CD4-positive, alpha-beta T cell (primary cell): Measurements from ENCODE around the gene GPC5. TPM values are rescaled to one million over a fixed set of nuclear protein-coding genes. Genes with fewer than 3 reads are reported as not detected.

Experiments used
- ATAC-seq: fragments of 200-7000 bp; cut with Tn5 transposase; one replicate; pipeline ENCODE4 v1.10.0; 2022; ENCODE audit warnings: mild to moderate bottlenecking; ENCODE audit not compliant: poor library complexity
- CTCF ChIA-PET: fragments of 350-600 bp; sonication (Branson Sonifier 250); formaldehyde crosslinking; loops from one replicate; lab custom pipeline; 2021; ENCODE audit warnings: antibody characterized with exemption, inconsistent platforms; lab: Charles Lee
- POLR2A ChIA-PET: fragments of 350-600 bp; sonication (Branson Sonifier 250); formaldehyde crosslinking; loops from one replicate; lab custom pipeline; 2021; ENCODE audit warnings: antibody characterized with exemption, inconsistent platforms; lab: Charles Lee
- DNase-seq, 14 experiments: peaks; one replicate each; pipeline ENCODE4 v3.0.0-alpha.2; 2013 to 2020; ENCODE audit warnings: mixed read lengths in 2 of 14
- H3K27ac ChIP-seq, 2 donors: one replicate each; pipeline versions ENCODE4 v1.5.1 to v1.7.0; 2013; ENCODE audit warnings: low read length in 2 of 2, low read depth in 1 of 2, mild to moderate bottlenecking in 1 of 2
- H3K27me3 ChIP-seq, 2 experiments: 1 replicate in 1 of 2; 2 replicates in 1 of 2; pipeline versions ENCODE4 v1.6.1 to v1.7.0; 2013; ENCODE audit warnings: low read length in 2 of 2, control low read depth in 1 of 2, mild to moderate bottlenecking in 1 of 2, moderate library complexity in 1 of 2; ENCODE audit not compliant: insufficient read depth in 2 of 2, control insufficient read depth in 1 of 2
- H3K36me3 ChIP-seq: one replicate; pipeline ENCODE4 v1.6.1; 2013; ENCODE audit warnings: low read length, control low read depth; ENCODE audit not compliant: insufficient read depth
- H3K4me1 ChIP-seq: one replicate; pipeline ENCODE4 v1.6.1; 2013; ENCODE audit warnings: low read length, control low read depth; ENCODE audit not compliant: insufficient read depth
- H3K4me3 ChIP-seq: one replicate; pipeline ENCODE4 v1.5.1; 2013; ENCODE audit warnings: mild to moderate bottlenecking, low read length, moderate library complexity
- H3K9me3 ChIP-seq, 2 experiments: 1 replicate in 1 of 2; 2 replicates in 1 of 2; pipeline versions ENCODE4 v1.6.1 to v1.7.0; 2013; ENCODE audit warnings: low read length in 2 of 2, mild to moderate bottlenecking in 2 of 2, control low read depth in 1 of 2, moderate library complexity in 1 of 2; ENCODE audit not compliant: control insufficient read depth in 1 of 2, insufficient read depth in 1 of 2
- H3K27ac Mint-ChIP-seq: one replicate; pipeline ENCODE4 v1.8.0; 2020; ENCODE audit warnings: mixed read lengths
- H3K27me3 Mint-ChIP-seq: one replicate; pipeline ENCODE4 v1.8.0; 2021; ENCODE audit warnings: mixed read lengths
- H3K36me3 Mint-ChIP-seq: one replicate; pipeline ENCODE4 v1.8.0; 2021; ENCODE audit warnings: low read depth, mixed read lengths
- H3K4me1 Mint-ChIP-seq: one replicate; pipeline ENCODE4 v1.8.0; 2021; ENCODE audit warnings: low read depth, mixed read lengths
- H3K4me3 Mint-ChIP-seq: one replicate; pipeline ENCODE4 v1.8.0; 2020; ENCODE audit warnings: mild to moderate bottlenecking, mixed read lengths
- H3K9me3 Mint-ChIP-seq: one replicate; pipeline ENCODE4 v1.8.0; 2020; ENCODE audit warnings: mixed read lengths
- CTCF ChIP-seq: fragments of 200-600 bp; IDR thresholded peaks from one replicate; pipeline ENCODE4 v1.8.0; 2022; ENCODE audit warnings: antibody characterized with exemption, mild to moderate bottlenecking
- intact Hi-C, 2 experiments: fragments of 100-400 bp; cut with DNase I in 1 of 2; cut with micrococcal nuclease in 1 of 2; formaldehyde crosslinking; loops; one replicate each; pipeline versions ENCODE4 v1.15.1 to v1.9.0; 2023 to 2025; cut with DNase I, micrococcal nuclease
- total RNA-seq, 174 experiments: library from RNA in 2 of 174; stranded (reverse) in 2 of 174; gene quantifications; one replicate each; pipeline ENCODE4 v1.2.3 and lab custom pipeline; 2021 to 2026

Gene GPC5
- total RNA-seq, 2 experiments from 2014 or later, result not detected

GRCh38 chr13:91817250-91817649 is 418.8 kb downstream of the GPC5 start:
- Histone ChIP-seq H3K27ac (no peak overlapping the region), H3K4me3 (no peak overlapping the region), H3K27me3 (no peaks in the 10 kb centered on the region), H3K36me3 (no peaks in the 10 kb centered on the region), H3K9me3 (no peaks in the 10 kb centered on the region), H3K4me1 (no peaks in the 10 kb centered on the region)
- ChIA-PET CTCF (no interaction called here), POLR2A (no interaction called here)
- Mint-ChIP-seq H3K27ac (no peak overlapping the region), H3K27me3 (no peaks in the 10 kb centered on the region), H3K4me3 (no peak overlapping the region), H3K36me3 (no peaks in the 10 kb centered on the region), H3K9me3 (no peaks in the 10 kb centered on the region), H3K4me1 (no peaks in the 10 kb centered on the region)
- ATAC-seq (no peak), DNase-seq (no peak)
- no peak for TF ChIP-seq CTCF
- intact Hi-C loops, result no loop called here

- no peaks in the 10 kb centered on the region for H3K4me1 Mint-ChIP-seq
- H3K9me3 Mint-ChIP-seq, result peaks cover under 1% of the 10 kb centered on the region
- no peak overlapping the region for H3K4me3 Mint-ChIP-seq
- Histone ChIP-seq H3K27ac (no peak overlapping the region), H3K36me3 (no peaks in the 10 kb centered on the region), H3K9me3 (no peaks in the 10 kb centered on the region), H3K27me3 (no peaks in the 10 kb centered on the region), H3K4me3 (no peak overlapping the region), H3K4me1 (no peaks in the 10 kb centered on the region)
- TF ChIP-seq CTCF, result no peak
- CTCF ChIA-PET, result no interaction called here
- no peak overlapping the region for H3K27ac Mint-ChIP-seq
- POLR2A ChIA-PET, result no interaction called here
- DNase-seq (no peak), ATAC-seq (no peak)
- no peaks in the 10 kb centered on the region for H3K27me3 Mint-ChIP-seq
- H3K36me3 Mint-ChIP-seq, result no peaks in the 10 kb centered on the region
- intact Hi-C loops, result no loop called here
These were observed 426.0 kb downstream of the GPC5 start for GRCh38 chr13:91824416-91824815.

- DNase-seq, result no peak
- Histone ChIP-seq H3K27me3 (no peaks in the 10 kb centered on the region), H3K4me3 (no peak overlapping the region), H3K9me3 (no peaks in the 10 kb centered on the region), H3K27ac (no peak overlapping the region), H3K4me1 (no peaks in the 10 kb centered on the region), H3K36me3 (no peaks in the 10 kb centered on the region)
- no peak for ATAC-seq
- H3K36me3 Mint-ChIP-seq, result no peaks in the 10 kb centered on the region
- H3K4me1 Mint-ChIP-seq, result no peaks in the 10 kb centered on the region
- no peaks in the 10 kb centered on the region for H3K27me3 Mint-ChIP-seq
- H3K27ac Mint-ChIP-seq, result no peak overlapping the region
- ChIA-PET CTCF (interaction anchor here (0.6 kb wide), 1 partner anchor 1799 kb away, joined by 3 read pairs; no protein-coding TSS in a partner anchor), POLR2A (no interaction called here)
- TF ChIP-seq CTCF, result no peak
- intact Hi-C loops, result no loop called here
- H3K9me3 Mint-ChIP-seq, result peaks cover 2% of the 10 kb centered on the region
- no peak overlapping the region for H3K4me3 Mint-ChIP-seq
These were observed 427.1 kb downstream of the GPC5 start for GRCh38 chr13:91825516-91825915.
